ENCODE data around the gene COL4A2.

DNA sequence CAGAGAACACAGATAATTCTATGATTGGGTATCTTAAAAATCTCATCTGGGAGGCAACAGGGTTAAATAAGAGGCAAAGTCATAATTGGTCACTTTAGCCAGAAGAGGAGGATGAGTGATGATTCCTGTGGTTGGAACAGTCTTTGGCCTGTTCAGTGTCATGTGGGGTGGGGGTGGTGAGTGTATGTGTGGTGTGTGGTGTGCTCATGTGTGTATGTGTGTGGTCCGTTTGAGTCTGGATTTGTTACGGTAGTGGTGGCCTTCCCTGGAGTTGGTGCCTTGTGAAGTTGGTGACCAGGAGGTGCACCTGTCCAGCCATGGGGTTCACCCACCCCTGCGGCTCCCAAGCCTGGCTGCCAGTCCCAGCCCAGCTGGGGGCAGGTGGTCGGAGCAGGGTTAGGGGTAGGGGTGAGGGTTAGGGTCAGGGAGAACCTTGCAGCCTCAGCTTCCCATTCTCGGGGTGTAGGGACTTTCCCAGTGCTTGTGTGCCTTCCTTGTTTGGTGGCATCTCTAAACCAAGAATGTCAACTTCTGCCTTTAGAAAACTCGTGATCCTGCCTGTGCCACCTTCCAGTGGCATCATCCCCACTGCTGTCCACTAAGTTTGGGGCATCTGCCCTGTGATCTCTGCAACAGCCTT lies 156.9 kb downstream of the COL4A2 start:
- TF ChIP-seq, protein P1, sequence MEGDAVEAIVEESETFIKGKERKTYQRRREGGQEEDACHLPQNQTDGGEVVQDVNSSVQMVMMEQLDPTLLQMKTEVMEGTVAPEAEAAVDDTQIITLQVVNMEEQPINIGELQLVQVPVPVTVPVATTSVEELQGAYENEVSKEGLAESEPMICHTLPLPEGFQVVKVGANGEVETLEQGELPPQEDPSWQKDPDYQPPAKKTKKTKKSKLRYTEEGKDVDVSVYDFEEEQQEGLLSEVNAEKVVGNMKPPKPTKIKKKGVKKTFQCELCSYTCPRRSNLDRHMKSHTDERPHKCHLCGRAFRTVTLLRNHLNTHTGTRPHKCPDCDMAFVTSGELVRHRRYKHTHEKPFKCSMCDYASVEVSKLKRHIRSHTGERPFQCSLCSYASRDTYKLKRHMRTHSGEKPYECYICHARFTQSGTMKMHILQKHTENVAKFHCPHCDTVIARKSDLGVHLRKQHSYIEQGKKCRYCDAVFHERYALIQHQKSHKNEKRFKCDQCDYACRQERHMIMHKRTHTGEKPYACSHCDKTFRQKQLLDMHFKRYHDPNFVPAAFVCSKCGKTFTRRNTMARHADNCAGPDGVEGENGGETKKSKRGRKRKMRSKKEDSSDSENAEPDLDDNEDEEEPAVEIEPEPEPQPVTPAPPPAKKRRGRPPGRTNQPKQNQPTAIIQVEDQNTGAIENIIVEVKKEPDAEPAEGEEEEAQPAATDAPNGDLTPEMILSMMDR (IDR thresholded peaks at IDR 0.05), result no peak
- no peak for TF ChIP-seq POLR2A (IDR thresholded peaks at IDR 0.05)
